Measurements from ENCODE around the gene VRTN. TPM values are rescaled to one million over a fixed set of nuclear protein-coding genes. Genes with fewer than 3 reads are reported as not detected.
"Not testable (repeated sequence)": the region's sequence is repeated elsewhere in the genome, so short reads cannot be mapped to it uniquely, and the experiment has no call there.

Gene VRTN
- polyA plus RNA-seq, 3 donors from 2014 or later, result not detected

DNA sequence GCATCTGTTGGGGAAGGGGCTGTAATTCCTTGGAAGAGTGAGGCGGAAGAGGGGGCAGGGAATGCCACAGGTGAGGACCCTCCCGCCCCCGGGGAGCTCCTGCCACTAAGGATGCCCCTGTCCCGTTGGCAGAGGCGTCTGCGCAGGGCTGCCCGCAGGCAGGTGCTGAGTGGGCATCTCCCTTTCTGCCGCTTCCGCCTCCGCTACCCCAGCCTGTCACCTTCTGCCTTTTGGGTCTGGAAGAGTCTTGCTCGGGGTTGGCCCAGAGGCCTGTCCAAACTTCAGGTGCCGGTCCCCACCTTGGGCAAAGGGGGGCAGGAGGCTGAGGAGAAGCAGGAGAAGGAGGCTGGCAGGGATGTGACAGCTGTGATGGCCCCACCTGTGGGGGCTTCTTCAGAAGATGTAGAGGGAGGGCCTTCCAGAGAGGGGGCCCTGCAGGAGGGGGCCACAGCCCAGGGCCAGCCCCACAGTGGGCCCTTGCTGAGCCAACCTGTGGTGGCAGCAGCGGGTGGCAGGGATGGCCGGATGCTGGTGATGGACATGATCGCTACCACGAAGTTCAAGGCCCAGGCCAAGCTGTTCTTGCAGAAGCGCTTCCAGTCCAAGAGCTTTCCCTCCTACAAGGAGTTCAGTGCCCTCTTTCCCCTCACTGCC lies 10.0 kb downstream of the VRTN start:
- DNase-seq, result no peak
- H3K27me3 Mint-ChIP-seq (ENCODE audit: low read depth in 3 of 3), result peaks cover 1 to 4% (median 3%) of the 10 kb centered on the region in 3 donors
- H3K36me3 Mint-ChIP-seq, result no peaks in the 10 kb centered on the region
- no peaks in the 10 kb centered on the region for H3K4me1 Mint-ChIP-seq
- no peak overlapping the region for H3K4me3 Mint-ChIP-seq
- peaks cover 0 to 1% (median 0%) of the 10 kb centered on the region in 6 donors for H3K9me3 Mint-ChIP-seq
- no peak overlapping the region for H3K27ac Mint-ChIP-seq

DNA sequence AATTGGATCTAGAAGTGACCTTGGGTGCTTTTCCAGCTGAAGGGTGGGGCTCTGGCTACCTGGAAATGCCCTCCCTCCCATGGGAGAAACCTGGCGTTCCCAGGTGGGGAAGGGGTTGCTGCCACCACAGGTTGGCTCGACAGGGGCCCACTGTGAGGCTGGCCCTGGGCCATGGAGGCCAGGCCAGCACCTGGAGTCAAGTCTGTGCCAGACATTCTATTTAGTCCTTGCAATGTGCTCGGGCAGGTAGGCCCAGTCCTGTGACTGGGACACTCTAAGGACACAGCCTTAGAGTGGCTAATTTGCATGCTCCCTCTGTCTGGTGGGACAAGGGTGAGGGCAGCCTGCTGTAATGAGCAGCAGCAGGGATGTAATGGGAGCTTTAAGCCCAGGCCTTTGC lies 11.9 kb downstream of the VRTN start:
- peaks cover 0 to 1% (median 0%) of the 10 kb centered on the region in 6 donors for H3K9me3 Mint-ChIP-seq
- H3K4me3 Mint-ChIP-seq, result no peak overlapping the region
- H3K4me1 Mint-ChIP-seq, result no peaks in the 10 kb centered on the region
- H3K27ac Mint-ChIP-seq, result no peak overlapping the region
- peaks cover 1 to 7% (median 7%) of the 10 kb centered on the region in 3 donors for H3K27me3 Mint-ChIP-seq (ENCODE audit: low read depth in 3 of 3)
- H3K36me3 Mint-ChIP-seq, result no peaks in the 10 kb centered on the region
- DNase-seq, result no peak

DNA sequence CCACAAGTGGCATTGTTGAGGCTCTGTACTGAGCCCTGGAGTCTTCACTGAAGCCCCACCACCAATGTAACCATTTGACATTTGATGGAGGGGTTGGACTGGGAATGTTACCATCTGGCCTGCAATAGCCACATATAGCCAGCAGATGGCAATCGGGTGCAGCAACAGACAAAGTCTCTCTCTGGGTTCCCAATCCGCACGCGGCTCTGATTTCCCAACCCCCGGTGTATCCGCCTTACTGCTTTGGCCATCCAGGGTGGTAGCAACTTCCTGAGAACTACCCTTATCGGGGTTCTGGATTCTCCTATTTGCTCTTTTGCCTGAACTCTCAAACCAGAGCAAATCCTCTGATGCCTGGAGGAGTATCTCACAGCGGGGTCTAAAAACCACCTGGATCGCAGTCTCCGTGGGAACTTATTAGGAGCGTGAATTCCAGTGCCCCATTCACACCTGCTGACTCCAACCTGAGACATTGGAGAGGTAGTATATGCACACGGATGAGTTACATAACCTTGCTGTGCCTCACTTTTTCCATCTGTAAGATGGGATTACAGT lies 14.2 kb downstream of the VRTN start:
- H3K27me3 Mint-ChIP-seq (ENCODE audit: low read depth in 3 of 3), result peaks cover 1 to 7% (median 6%) of the 10 kb centered on the region in 3 donors
- H3K9me3 Mint-ChIP-seq, result peaks cover 0 to 1% (median 0%) of the 10 kb centered on the region in 6 donors
- H3K36me3 Mint-ChIP-seq, result no peaks in the 10 kb centered on the region
- no peak overlapping the region for H3K4me3 Mint-ChIP-seq
- H3K4me1 Mint-ChIP-seq, result no peaks in the 10 kb centered on the region
- no peak overlapping the region for H3K27ac Mint-ChIP-seq
- peak; percentile 45 to 51 (median 50) for DNase-seq

DNA sequence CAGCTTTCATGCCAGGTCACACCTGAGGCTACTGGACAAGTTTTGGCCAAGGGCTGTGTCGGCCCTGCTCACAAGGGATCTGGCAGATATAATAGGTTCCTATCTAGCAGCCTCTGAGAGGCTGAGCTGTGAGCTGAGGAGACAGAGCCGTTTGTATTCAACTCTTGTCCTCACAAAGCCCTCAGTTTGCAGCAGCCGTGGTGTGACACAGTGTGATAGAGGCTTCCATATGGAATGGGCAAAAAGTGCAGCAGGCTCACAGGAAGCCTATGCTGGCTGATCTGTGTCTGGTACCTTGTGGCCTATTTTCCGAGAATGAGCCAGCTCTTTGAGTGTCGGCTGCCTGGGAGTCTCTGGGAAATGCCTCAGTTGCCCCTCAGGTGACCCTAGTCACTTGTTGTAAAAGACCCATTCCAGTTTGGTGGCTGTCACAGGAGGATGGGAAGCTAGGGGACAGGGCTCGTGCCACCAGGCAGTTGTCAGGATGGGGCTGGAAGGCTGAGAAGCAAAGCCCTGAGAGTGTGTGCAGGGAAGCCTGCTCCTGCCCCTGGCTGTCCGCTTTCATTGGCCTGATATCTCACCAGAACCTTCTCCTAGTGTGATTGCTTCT lies 16.1 kb downstream of the VRTN start:
- no peaks in the 10 kb centered on the region for H3K36me3 Mint-ChIP-seq

DNA sequence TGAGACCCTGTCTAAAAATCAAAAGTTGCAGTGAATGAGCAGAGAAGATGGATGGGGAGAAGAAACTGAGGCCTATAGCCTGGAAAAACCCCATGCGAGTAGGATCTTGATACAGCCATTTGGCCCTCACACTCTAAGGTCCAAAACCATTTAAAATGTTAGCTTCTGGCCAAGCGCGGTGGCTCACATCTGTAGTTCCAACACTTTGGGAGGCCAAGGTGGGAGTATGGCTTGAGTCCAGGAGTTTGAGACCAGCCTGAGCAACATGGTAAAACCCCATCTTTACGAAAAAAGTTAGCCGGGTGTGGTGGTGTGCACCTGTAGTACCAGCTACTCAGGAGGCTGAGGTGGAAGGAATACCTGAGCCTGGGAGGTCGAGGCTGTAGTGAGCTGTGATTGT lies 19.8 kb downstream of the VRTN start:
- DNase-seq, result no peak
- Mint-ChIP-seq H3K27me3 (ENCODE audit: low read depth in 3 of 3) (peaks cover 2 to 11% (median 4%) of the 10 kb centered on the region in 3 donors), H3K4me3 (no peak overlapping the region), H3K27ac (no peak overlapping the region), H3K9me3 (no peaks in the 10 kb centered on the region), H3K4me1 (no peaks in the 10 kb centered on the region), H3K36me3 (peaks cover 0 to 3% (median 0%) of the 10 kb centered on the region in 3 donors)

More for the DNA sequence above, 16.1 kb downstream of the VRTN start:
- H3K4me3 Mint-ChIP-seq, result no peak overlapping the region
- H3K27me3 Mint-ChIP-seq (ENCODE audit: low read depth in 3 of 3), result peaks cover 0 to 10% (median 7%) of the 10 kb centered on the region in 3 donors
- no peak for DNase-seq
- H3K27ac Mint-ChIP-seq, result no peak overlapping the region
- no peaks in the 10 kb centered on the region for H3K4me1 Mint-ChIP-seq
- H3K9me3 Mint-ChIP-seq, result peaks cover 0 to 1% (median 0%) of the 10 kb centered on the region in 6 donors

DNA sequence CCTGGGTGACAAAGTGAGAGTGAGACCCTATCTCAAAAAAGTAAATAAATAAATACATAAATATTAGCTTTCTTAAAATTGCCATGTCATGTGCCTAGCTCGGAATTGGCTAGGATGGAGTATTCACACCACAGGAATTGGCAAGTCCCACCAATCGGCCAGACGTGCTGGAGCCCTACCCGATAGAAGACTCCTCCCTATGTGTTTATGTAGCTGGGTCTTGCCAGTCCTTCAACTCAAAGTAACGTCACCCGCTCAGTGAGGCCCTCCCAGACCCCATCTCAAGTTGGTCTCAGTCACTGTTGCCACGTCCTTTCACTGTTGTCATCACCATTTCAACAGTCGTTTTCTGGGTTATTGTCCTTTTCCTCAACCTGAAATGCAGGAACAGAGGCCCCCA lies 20.2 kb downstream of the VRTN start:
- Mint-ChIP-seq H3K36me3 (peaks cover 0 to 3% (median 0%) of the 10 kb centered on the region in 3 donors), H3K27me3 (ENCODE audit: low read depth in 3 of 3) (peaks cover 2 to 11% (median 3%) of the 10 kb centered on the region in 3 donors), H3K4me3 (no peak overlapping the region), H3K27ac (no peak overlapping the region), H3K9me3 (no peaks in the 10 kb centered on the region), H3K4me1 (no peaks in the 10 kb centered on the region)
- no peak for DNase-seq

DNA sequence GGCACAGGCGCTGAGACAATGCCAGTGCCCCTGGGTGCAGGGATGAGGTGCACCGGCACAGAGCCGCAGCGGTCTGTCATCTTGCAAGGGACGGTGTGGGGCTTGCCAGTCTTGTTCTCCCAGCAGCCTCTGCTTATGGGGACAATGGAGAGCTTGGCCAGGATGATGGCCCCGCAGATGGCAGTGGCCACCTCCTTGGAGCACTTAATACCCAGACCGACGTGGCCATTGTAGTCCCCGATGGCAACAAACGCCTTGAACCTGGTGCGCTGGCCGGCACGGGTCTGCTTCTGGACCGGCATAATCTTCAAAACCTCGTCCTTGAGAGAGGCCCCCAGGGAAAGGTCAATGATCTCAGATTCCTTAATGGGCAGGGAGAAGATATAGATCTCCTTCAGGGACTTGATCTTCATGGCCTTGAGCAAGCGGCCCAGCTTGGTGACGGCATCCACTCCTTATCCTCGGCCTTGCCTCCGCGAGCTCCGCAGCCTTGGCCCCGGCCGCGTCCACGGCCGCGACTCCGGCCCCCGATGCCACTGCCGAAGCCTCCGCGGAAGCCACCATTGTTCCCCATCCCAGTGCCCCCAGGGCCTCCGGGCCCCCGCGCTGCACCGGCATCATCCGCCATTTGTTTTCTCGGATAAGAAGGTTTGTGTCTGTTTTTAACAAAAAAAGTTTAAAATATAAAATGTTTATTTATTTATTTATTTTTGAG lies 29.9 kb downstream of the VRTN start:
- Mint-ChIP-seq H3K4me1 (no peaks in the 10 kb centered on the region), H3K27me3 (ENCODE audit: low read depth in 3 of 3) (peaks cover 0 to 13% (median 0%) of the 10 kb centered on the region in 3 donors), H3K9me3 (no peaks in the 10 kb centered on the region), H3K27ac (no peak overlapping the region), H3K36me3 (no peaks in the 10 kb centered on the region), H3K4me3 (no peak overlapping the region)
- DNase-seq, result no peak

DNA sequence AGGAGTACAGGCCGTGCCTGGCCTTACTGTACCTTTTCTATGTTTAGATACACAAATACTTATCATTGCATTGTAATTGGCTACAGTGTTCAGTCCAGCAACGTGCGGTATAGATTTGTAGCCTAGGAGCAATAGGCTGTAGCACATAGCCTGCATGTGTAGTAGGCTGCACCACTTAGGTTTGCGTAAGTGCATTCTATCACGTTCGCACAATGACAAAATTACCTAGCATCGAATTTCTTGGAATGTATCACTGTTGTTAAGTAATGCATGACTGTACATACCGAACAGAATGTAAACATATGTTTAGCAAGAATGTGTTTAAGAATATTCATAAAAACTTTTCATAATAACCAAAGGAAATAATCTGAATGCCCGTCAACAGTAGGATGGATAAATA lies 31.9 kb downstream of the VRTN start:
- H3K36me3 Mint-ChIP-seq, result no peaks in the 10 kb centered on the region
- H3K9me3 Mint-ChIP-seq, result no peaks in the 10 kb centered on the region
- H3K4me3 Mint-ChIP-seq, result no peak overlapping the region
- DNase-seq, result no peak
- no peak overlapping the region for H3K27ac Mint-ChIP-seq
- H3K27me3 Mint-ChIP-seq (ENCODE audit: low read depth in 3 of 3), result peaks cover 0 to 13% (median 0%) of the 10 kb centered on the region in 3 donors
- no peaks in the 10 kb centered on the region for H3K4me1 Mint-ChIP-seq

DNA sequence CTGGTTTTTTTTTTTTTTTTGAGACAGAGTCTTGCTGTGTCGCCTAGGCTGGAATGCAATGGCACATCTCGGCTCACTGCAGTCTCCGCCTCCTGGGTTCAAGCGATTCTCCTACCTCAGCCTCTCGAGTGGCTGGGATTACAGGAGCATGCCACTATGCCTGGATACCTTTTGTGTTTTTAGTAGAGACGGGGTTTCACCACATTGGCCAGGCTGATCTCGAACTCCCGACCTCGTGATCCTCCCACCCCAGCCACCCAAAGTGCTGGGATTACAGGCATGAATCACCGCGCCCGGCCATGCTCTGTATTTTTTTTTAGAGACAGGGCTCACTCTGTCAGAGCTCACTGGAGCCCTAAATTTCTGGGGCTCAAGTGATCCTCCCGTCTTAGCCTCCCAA lies 32.6 kb downstream of the VRTN start:
- Mint-ChIP-seq H3K27ac (no peak overlapping the region), H3K27me3 (ENCODE audit: low read depth in 3 of 3) (peaks cover 0 to 11% (median 0%) of the 10 kb centered on the region in 3 donors), H3K36me3 (no peaks in the 10 kb centered on the region), H3K4me1 (no peaks in the 10 kb centered on the region), H3K4me3 (no peak overlapping the region), H3K9me3 (no peaks in the 10 kb centered on the region)
- DNase-seq, result no peak

DNA sequence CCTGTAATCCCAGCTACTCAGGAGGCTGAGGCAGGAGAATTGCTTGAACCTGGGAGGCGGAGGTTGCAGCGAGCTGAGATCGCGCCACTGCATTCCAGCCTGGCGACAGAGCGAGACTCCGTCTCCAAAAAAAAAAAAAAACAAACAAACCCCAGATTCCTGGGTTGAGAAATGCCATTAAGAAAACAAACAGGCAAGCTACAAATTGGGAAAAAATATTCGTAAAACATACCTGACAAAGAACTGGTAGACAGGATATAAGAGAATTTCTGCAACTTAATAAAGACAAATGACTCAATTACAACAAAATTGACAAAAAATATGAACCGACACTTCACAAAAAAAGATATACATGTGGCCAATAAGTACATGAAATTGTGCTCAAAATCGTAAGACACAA lies 33.3 kb downstream of the VRTN start:
- not testable (repeated sequence) for H3K4me3 Mint-ChIP-seq; H3K36me3 Mint-ChIP-seq; H3K27me3 Mint-ChIP-seq (ENCODE audit: low read depth in 3 of 3)

DNA sequence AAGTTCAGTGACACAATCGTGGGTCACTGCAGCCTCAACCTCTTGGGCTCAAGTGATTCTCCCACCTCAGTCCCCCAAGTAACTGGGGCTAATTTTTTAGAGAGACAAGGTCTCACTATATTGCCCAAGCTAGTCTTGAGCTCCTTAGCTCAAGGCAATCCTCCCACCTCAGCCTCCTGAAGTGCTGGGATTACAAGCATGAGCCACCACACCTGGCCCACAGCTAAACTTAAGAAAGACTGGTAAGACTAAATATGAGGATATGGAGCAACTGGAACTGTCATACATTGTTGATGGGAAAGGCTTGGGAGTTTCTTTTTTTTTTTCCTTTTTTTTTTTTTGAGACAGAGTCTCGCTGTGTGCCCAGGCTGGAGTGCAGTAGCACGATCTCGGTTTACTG lies 34.0 kb downstream of the VRTN start:
- Mint-ChIP-seq H3K4me1 (no peaks in the 10 kb centered on the region), H3K9me3 (no peaks in the 10 kb centered on the region), H3K27ac (no peak overlapping the region), H3K36me3 (no peaks in the 10 kb centered on the region), H3K4me3 (no peak overlapping the region), H3K27me3 (ENCODE audit: low read depth in 3 of 3) (peaks cover 0 to 5% (median 3%) of the 10 kb centered on the region in 3 donors)
- DNase-seq, result no peak

More for the DNA sequence above, 33.3 kb downstream of the VRTN start:
- H3K9me3 Mint-ChIP-seq, DNase-seq, H3K27ac Mint-ChIP-seq, H3K4me1 Mint-ChIP-seq: not testable (repeated sequence)

DNA sequence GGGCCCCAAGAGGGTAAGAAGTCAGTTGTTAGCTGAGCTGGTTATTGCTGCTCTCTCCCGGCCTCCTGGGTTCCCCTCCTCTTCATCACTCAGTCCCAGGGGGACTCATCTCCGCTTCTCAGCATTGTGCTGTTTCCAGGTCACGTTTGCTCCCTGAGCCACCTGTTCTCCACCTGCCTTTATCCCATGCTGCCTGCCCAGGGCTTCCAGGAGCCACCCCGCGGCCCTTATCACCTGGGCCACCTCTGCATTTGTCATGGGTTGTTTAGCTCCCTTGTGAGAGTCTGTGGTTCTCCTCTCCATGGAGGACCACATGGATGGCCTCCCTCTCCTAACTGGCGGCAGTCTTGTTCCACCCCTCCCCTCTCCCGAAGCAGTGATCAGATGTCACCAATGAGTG lies 41.7 kb downstream of the VRTN start:
- no peaks in the 10 kb centered on the region for H3K9me3 Mint-ChIP-seq
- H3K36me3 Mint-ChIP-seq, result no peaks in the 10 kb centered on the region
- H3K4me1 Mint-ChIP-seq, result no peaks in the 10 kb centered on the region
- H3K4me3 Mint-ChIP-seq, result no peak overlapping the region
- DNase-seq, result no peak
- no peak overlapping the region for H3K27ac Mint-ChIP-seq
- peaks cover 0 to 4% (median 4%) of the 10 kb centered on the region in 3 donors for H3K27me3 Mint-ChIP-seq (ENCODE audit: low read depth in 3 of 3)

DNA sequence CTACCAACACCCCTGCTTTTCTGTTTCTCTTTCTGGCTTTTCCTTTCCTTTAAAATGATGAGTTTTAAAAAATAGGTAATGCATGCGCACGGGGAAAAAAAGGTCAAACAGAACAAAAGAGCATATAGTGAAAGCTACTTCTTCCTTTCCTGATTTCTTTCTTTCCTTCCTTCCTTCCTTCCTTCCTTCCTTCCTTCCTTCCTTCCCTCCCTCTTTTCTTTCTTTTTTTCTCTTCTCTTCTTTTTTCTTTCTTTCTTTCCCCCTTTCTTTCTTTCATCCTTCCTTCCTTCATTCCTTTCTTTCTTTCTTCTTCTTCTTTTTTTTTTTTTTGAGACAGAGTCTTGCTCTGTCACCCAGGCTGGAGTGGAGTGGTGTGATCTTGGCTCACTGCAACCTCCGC lies 42.2 kb downstream of the VRTN start:
- not testable (repeated sequence) for H3K9me3 Mint-ChIP-seq; H3K4me1 Mint-ChIP-seq; H3K36me3 Mint-ChIP-seq; H3K27me3 Mint-ChIP-seq (ENCODE audit: low read depth in 3 of 3); DNase-seq; H3K27ac Mint-ChIP-seq; H3K4me3 Mint-ChIP-seq

DNA sequence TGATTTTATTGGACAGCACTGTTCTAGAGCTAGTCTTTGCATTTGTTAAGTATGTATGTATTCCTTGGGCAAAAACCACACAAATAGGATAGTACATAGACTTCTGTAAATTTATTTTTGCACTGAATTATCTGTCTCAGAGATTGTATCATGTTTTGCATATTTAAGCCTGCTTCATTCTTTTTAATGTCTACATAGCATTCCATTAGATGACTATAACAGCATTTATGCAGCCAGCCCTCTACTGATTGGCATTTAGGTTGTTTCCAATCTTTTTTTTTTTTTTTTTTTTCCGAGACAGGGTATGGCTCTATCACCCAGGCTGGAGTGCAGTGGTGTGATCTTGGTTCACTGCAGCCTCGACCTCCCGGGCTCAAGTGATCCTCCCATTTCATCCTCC lies 43.2 kb downstream of the VRTN start:
- no peak overlapping the region for H3K4me3 Mint-ChIP-seq
- peaks cover 2 to 4% (median 4%) of the 10 kb centered on the region in 3 donors for H3K27me3 Mint-ChIP-seq (ENCODE audit: low read depth in 3 of 3)
- H3K9me3 Mint-ChIP-seq, result no peaks in the 10 kb centered on the region
- H3K36me3 Mint-ChIP-seq, result no peaks in the 10 kb centered on the region
- DNase-seq, result no peak
- H3K4me1 Mint-ChIP-seq, result no peaks in the 10 kb centered on the region
- no peak overlapping the region for H3K27ac Mint-ChIP-seq
